Measurements from ENCODE around the gene PPP1R37.

Gene PPP1R37

GRCh38 chr19:45161738-45162607, 69.0 kb downstream of the PPP1R37 start:
- Histone ChIP-seq H2BK15ac (replicated peaks; ENCODE audit: low read depth) (no peak overlapping the region), H3K18ac (ENCODE audit: low read length) (no peak overlapping the region), H3K36me3 (ENCODE audit: control insufficient read depth, insufficient read depth, low read length) (no peaks in the 10 kb centered on the region), H2BK5ac (ENCODE audit: low read length) (no peak overlapping the region), H3K4me2 (ENCODE audit: low read length) (no peak overlapping the region), H3K4ac (ENCODE audit: low read depth, low read length) (no peak overlapping the region), H3K27me3 (ENCODE audit: insufficient read depth, low read length, poor library complexity) (no peaks in the 10 kb centered on the region), H4K5ac (ENCODE audit: low read length) (no peak overlapping the region), H4K8ac (ENCODE audit: low read depth, low read length) (no peak overlapping the region), H2BK120ac (ENCODE audit: low read depth, low read length) (no peak overlapping the region), H2AK5ac (ENCODE audit: low read length) (no peak overlapping the region), H3K79me1 (ENCODE audit: low read length) (no peaks in the 10 kb centered on the region), H3K9ac (ENCODE audit: low read length) (no peak overlapping the region), H3K56ac (ENCODE audit: low read length) (no peak overlapping the region), H3K4me1 (ENCODE audit: control insufficient read depth, low read depth, low read length) (no peaks in the 10 kb centered on the region), H3K27ac (ENCODE audit: low read depth, low read length) (no peak overlapping the region), H3K79me2 (ENCODE audit: control insufficient read depth, insufficient read depth, low read length) (no peaks in the 10 kb centered on the region), H3K23ac (ENCODE audit: low read length) (no peak overlapping the region), H3K4me3 (ENCODE audit: low read length) (no peak overlapping the region)
- peak; percentile 63 for DNase-seq
- no CpG with 5 or more reads among the region's 32 CpGs for WGBS (ENCODE audit: extremely low coverage, insufficient coverage, low lambda C conversion rate)

GRCh38 chr19:45162608-45163143, 69.7 kb downstream of the PPP1R37 start:
- DNase-seq: no peak
- WGBS (ENCODE audit: extremely low coverage, insufficient coverage, low lambda C conversion rate): no CpG with 5 or more reads among the region's 18 CpGs
- H3K23ac ChIP-seq (ENCODE audit: low read length): no peak overlapping the region
- no peak overlapping the region for H2BK120ac ChIP-seq (ENCODE audit: low read depth, low read length)
- H3K79me2 ChIP-seq (ENCODE audit: control insufficient read depth, insufficient read depth, low read length): no peaks in the 10 kb centered on the region
- H2AK5ac ChIP-seq (ENCODE audit: low read length): no peak overlapping the region
- H4K5ac ChIP-seq (ENCODE audit: low read length): no peak overlapping the region
- H3K9ac ChIP-seq (ENCODE audit: low read length): no peak overlapping the region
- H3K27me3 ChIP-seq (ENCODE audit: insufficient read depth, low read length, poor library complexity): no peaks in the 10 kb centered on the region
- no peak overlapping the region for H3K56ac ChIP-seq (ENCODE audit: low read length)
- no peak overlapping the region for H3K4me2 ChIP-seq (ENCODE audit: low read length)
- no peaks in the 10 kb centered on the region for H3K79me1 ChIP-seq (ENCODE audit: low read length)
- no peak overlapping the region for H2BK5ac ChIP-seq (ENCODE audit: low read length)
- H3K4me3 ChIP-seq (ENCODE audit: low read length): no peak overlapping the region
- H4K8ac ChIP-seq (ENCODE audit: low read depth, low read length): no peak overlapping the region
- no peaks in the 10 kb centered on the region for H3K36me3 ChIP-seq (ENCODE audit: control insufficient read depth, insufficient read depth, low read length)
- H3K4ac ChIP-seq (ENCODE audit: low read depth, low read length): no peak overlapping the region
- no peak overlapping the region for H3K18ac ChIP-seq (ENCODE audit: low read length)
- no peak overlapping the region for H3K27ac ChIP-seq (ENCODE audit: low read depth, low read length)
- no peaks in the 10 kb centered on the region for H3K4me1 ChIP-seq (ENCODE audit: control insufficient read depth, low read depth, low read length)
- no peak overlapping the region for H2BK15ac ChIP-seq (replicated peaks; ENCODE audit: low read depth)

DNA sequence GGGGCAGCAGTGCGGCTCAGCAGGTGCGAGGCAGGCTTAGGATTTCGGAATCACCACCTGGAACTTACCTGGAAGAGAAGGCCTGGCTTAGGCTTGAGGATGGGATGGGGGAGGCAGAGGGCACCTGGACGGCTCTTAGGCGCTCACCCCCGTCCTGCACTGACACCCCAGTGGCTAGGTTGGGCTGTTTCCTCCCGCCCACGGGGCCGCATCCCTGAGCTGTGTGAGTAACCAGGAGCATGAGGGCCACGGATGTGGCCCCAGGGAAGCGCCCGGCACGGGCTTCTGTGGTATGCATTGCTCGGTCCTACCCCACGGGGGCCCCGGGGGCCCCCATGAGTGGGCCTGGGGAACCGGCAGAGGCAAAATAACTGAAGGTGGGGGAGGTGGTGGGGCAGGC, 70.2 kb downstream of the PPP1R37 start:
- H3K18ac ChIP-seq (ENCODE audit: low read length): no peak overlapping the region
- WGBS (ENCODE audit: extremely low coverage, insufficient coverage, low lambda C conversion rate): no CpG with 5 or more reads among the region's 17 CpGs
- no peak overlapping the region for H2BK5ac ChIP-seq (ENCODE audit: low read length)
- no peak overlapping the region for H3K4me3 ChIP-seq (ENCODE audit: low read length)
- H3K4me2 ChIP-seq (ENCODE audit: low read length): no peak overlapping the region
- H2AK5ac ChIP-seq (ENCODE audit: low read length): no peak overlapping the region
- no peak overlapping the region for H4K5ac ChIP-seq (ENCODE audit: low read length)
- H3K79me1 ChIP-seq (ENCODE audit: low read length): no peaks in the 10 kb centered on the region
- no peaks in the 10 kb centered on the region for H3K4me1 ChIP-seq (ENCODE audit: control insufficient read depth, low read depth, low read length)
- H3K27me3 ChIP-seq (ENCODE audit: insufficient read depth, low read length, poor library complexity): no peaks in the 10 kb centered on the region
- no peak overlapping the region for H3K27ac ChIP-seq (ENCODE audit: low read depth, low read length)
- H3K23ac ChIP-seq (ENCODE audit: low read length): no peak overlapping the region
- H3K56ac ChIP-seq (ENCODE audit: low read length): no peak overlapping the region
- H3K36me3 ChIP-seq (ENCODE audit: control insufficient read depth, insufficient read depth, low read length): no peaks in the 10 kb centered on the region
- no peak overlapping the region for H4K8ac ChIP-seq (ENCODE audit: low read depth, low read length)
- no peaks in the 10 kb centered on the region for H3K79me2 ChIP-seq (ENCODE audit: control insufficient read depth, insufficient read depth, low read length)
- no peak overlapping the region for H2BK120ac ChIP-seq (ENCODE audit: low read depth, low read length)
- H3K4ac ChIP-seq (ENCODE audit: low read depth, low read length): no peak overlapping the region
- DNase-seq: no peak
- H2BK15ac ChIP-seq (replicated peaks; ENCODE audit: low read depth): no peak overlapping the region
- no peak overlapping the region for H3K9ac ChIP-seq (ENCODE audit: low read length)

- no peak for DNase-seq
- H4K5ac ChIP-seq (ENCODE audit: low read length): no peak overlapping the region
- no peak overlapping the region for H2BK15ac ChIP-seq (replicated peaks; ENCODE audit: low read depth)
- no peak overlapping the region for H4K8ac ChIP-seq (ENCODE audit: low read depth, low read length)
- no peaks in the 10 kb centered on the region for H3K4me1 ChIP-seq (ENCODE audit: control insufficient read depth, low read depth, low read length)
- H3K9ac ChIP-seq (ENCODE audit: low read length): no peak overlapping the region
- H3K36me3 ChIP-seq (ENCODE audit: control insufficient read depth, insufficient read depth, low read length): no peaks in the 10 kb centered on the region
- H2BK120ac ChIP-seq (ENCODE audit: low read depth, low read length): no peak overlapping the region
- H2AK5ac ChIP-seq (ENCODE audit: low read length): no peak overlapping the region
- H3K18ac ChIP-seq (ENCODE audit: low read length): no peak overlapping the region
- H3K27ac ChIP-seq (ENCODE audit: low read depth, low read length): no peak overlapping the region
- WGBS (ENCODE audit: extremely low coverage, insufficient coverage, low lambda C conversion rate): no CpG with 5 or more reads among the region's 15 CpGs
- H3K4me2 ChIP-seq (ENCODE audit: low read length): no peak overlapping the region
- peak overlapping the region; percentile 29 for H3K56ac ChIP-seq (ENCODE audit: low read length)
- H3K23ac ChIP-seq (ENCODE audit: low read length): no peak overlapping the region
- no peaks in the 10 kb centered on the region for H3K27me3 ChIP-seq (ENCODE audit: insufficient read depth, low read length, poor library complexity)
- no peak overlapping the region for H3K4me3 ChIP-seq (ENCODE audit: low read length)
- H2BK5ac ChIP-seq (ENCODE audit: low read length): no peak overlapping the region
- H3K4ac ChIP-seq (ENCODE audit: low read depth, low read length): no peak overlapping the region
- no peaks in the 10 kb centered on the region for H3K79me2 ChIP-seq (ENCODE audit: control insufficient read depth, insufficient read depth, low read length)
- no peaks in the 10 kb centered on the region for H3K79me1 ChIP-seq (ENCODE audit: low read length)
These were observed 70.9 kb downstream of the PPP1R37 start for GRCh38 chr19:45163751-45164460.

DNA sequence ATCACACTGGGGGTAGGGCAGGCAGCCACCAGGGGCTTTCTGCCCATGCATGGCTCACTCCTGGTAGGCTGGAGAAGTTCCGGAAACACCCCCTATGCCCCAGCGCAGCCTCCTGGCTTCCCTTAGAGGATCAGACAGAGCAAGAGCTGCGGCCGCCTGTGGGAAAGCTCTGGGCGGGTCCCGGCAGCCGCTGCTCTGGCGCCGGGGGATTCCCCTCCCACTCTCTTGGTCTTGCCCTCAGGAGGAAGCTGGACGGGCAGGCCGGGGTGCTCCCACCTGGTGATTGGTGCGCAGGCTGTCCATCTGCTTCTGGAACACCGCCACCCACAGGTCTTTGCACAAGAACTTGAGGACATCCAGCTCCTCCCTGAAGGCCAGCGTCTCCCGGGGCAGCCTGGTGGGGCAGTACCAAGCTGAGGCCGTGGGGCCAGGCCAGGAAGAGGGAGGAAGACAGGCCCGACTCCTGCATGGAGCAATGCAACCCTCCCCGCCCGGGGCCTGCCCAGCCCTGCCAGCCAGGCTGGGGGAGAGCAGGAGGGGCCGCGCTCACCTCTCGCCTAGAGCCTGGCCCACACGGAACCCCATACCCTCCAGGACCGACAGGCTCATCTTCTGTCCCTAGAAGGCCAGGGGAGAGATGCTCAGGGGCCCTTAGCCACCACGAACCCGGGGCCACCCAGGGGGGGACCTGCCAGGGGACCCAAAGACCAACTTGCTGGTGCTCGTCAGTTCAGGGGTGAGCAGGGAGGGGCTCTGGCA, 71.8 kb downstream of the PPP1R37 start:
- Histone ChIP-seq H3K4me1 (ENCODE audit: control insufficient read depth, low read depth, low read length) (no peaks in the 10 kb centered on the region), H3K18ac (ENCODE audit: low read length) (no peak overlapping the region), H3K23ac (ENCODE audit: low read length) (no peak overlapping the region), H3K56ac (ENCODE audit: low read length) (peak overlapping the region; percentile 50), H4K8ac (ENCODE audit: low read depth, low read length) (no peak overlapping the region), H2BK15ac (replicated peaks; ENCODE audit: low read depth) (no peak overlapping the region), H3K4me2 (ENCODE audit: low read length) (no peak overlapping the region), H3K36me3 (ENCODE audit: control insufficient read depth, insufficient read depth, low read length) (no peaks in the 10 kb centered on the region), H3K4ac (ENCODE audit: low read depth, low read length) (no peak overlapping the region), H2AK5ac (ENCODE audit: low read length) (no peak overlapping the region), H3K4me3 (ENCODE audit: low read length) (no peak overlapping the region), H3K9ac (ENCODE audit: low read length) (no peak overlapping the region), H3K27me3 (ENCODE audit: insufficient read depth, low read length, poor library complexity) (no peaks in the 10 kb centered on the region), H2BK5ac (ENCODE audit: low read length) (no peak overlapping the region), H4K5ac (ENCODE audit: low read length) (no peak overlapping the region), H3K79me2 (ENCODE audit: control insufficient read depth, insufficient read depth, low read length) (no peaks in the 10 kb centered on the region), H2BK120ac (ENCODE audit: low read depth, low read length) (no peak overlapping the region), H3K79me1 (ENCODE audit: low read length) (no peaks in the 10 kb centered on the region), H3K27ac (ENCODE audit: low read depth, low read length) (no peak overlapping the region)
- peak; percentile 87 for DNase-seq
- WGBS (ENCODE audit: extremely low coverage, insufficient coverage, low lambda C conversion rate): no CpG with 5 or more reads among the region's 27 CpGs
